GM20431 (cell line): Measurements from ENCODE around the gene DQX1.

Experiments used
- in situ Hi-C: fragments of 300-500 bp; cut with MseI, MboI; formaldehyde crosslinking; loops from one replicate; pipeline ENCODE4 v1.15.0; 2020; ENCODE audit warnings: low sequenced_read_pairs; ENCODE audit not compliant: unreplicated experiment

The DQX1 gene

GRCh38 chr2:74513605-74514367 lies 12.2 kb downstream of the DQX1 start:
- in situ Hi-C loops = no loop called here

DNA sequence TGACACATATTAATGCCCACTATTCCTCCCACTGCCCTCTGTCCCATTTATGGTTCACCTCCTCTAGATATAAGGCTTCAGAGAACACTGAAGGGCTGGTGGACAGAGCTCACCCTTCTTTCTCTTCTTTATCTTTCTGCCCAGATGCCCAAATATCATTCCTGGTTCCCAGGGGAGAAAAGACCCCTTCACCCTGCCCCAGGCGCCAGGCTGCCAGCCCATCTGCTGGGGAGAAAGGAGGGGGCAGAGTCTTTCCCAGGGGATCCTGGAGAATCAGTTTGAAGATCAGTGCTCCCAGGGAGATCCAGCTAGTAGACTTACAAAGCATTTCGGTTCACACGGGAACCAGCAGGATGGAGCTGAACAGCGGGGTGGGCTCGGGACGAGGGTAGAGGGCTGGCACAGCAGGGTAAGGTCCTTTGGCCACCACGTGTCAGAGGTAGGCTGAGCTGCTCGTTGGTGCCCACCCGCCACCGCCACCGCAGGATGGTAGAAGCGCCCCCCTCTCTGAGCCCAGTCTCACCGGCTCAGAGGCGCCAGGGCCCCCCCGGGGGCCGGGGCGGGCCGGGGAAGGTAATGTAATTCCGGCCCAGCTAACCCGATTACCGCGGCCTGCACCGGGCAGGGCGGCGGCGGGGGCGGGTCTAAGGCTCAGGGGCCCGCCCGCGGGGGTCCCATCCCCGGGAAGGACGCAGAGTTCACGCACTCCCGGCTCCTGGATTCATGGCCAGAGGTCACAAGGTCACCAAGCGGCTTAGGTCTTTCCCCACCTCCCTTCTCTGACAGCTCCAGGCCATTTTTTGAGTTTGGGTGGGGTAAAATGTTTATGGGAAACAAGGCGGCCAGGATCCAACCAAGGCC lies 13.1 kb downstream of the DQX1 start:
- in situ Hi-C loops = no loop called here

DNA sequence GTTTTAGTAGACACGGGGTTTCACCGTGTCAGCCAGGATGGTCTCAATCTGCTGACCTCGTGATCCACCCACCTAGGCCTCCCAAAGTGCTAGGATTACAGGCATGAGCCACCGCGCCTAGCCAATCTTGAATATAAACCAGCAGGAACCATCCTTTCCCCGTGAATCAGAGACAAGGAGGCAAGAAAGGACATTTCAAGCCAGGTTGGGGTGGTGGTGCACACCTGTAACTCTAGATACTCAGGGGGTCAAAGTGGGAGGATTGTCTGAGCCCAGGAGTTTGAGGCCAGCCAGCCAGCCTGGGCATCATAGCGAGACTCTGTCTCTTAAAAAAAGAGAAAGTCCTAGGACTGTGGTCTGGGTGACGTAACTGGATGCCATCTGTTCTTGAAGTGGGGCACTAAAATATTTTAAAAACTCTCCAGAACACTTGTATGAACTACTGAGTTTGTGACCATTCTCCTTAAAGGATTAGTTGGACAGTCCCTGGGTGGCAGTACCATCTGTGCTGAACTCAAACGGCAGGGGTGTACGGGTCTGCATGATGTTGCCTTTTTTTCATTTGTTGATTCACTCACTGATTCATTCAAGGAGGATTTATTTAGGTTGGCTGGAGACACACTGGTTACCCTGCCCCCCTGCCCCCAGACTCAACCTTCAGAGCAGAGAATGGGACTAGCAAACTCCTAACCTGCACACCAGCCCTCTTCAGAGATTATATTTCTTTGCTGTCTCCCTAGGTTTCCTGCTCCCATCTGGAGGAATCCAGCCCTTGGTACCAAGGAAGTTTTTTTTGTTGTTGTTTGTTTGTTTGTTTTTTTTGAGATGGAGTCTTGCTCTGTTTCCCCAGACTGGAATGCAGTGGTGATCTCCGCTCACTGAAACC lies 14.7 kb downstream of the DQX1 start:
- in situ Hi-C loops = no loop called here

GRCh38 chr2:74510272-74510671 lies 15.8 kb downstream of the DQX1 start:
- in situ Hi-C loops = no loop called here

GRCh38 chr2:74507926-74508520 lies 18.0 kb downstream of the DQX1 start:
- in situ Hi-C loops = no loop called here

GRCh38 chr2:74507145-74507925 lies 18.7 kb downstream of the DQX1 start, which contains the start of gene PCGF1:
Gene PCGF1, minus strand, starts transcription at chr2:74507695. Its CDS starts 27 bp downstream, at chr2:74507668.
- in situ Hi-C loops = no loop called here

DNA sequence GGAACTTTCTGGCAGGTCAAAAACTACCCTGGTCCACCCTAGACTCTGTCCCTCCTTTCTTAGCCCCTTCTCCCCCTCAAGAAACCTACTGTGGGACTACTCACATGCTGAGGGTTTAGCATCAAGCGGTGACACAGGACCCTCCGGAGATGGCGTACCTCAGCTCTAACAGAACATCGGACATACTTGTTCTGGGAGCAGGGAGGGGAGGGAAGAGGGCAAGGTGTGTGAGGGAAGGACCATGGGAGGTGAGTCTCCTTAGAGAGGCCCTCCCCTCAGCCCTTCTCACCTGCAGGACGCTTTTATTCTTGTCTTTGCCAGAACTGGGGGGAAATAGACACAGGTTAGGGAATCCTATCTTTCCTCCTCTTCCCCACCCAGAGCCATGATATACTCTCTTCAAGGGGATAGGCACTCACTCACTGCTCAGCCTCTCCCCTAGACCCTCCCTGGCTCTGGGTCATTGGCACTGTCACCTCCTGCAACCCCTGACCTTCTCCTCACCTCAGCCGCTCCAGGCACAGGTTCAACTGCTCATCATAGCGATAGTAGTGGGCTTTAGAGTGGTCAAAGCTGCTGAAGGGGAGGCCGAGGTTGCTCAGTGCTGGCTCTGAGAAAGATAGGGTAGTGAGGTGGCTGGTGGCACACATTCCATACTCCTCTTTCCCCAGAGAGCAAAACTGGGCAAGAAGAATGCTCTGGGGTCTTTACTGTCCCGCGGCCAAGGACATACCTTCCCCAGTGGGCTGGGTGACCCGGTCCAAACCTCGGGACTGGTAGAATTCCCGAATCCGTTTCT lies 20.4 kb downstream of the DQX1 start:
- in situ Hi-C loops = no loop called here

DNA sequence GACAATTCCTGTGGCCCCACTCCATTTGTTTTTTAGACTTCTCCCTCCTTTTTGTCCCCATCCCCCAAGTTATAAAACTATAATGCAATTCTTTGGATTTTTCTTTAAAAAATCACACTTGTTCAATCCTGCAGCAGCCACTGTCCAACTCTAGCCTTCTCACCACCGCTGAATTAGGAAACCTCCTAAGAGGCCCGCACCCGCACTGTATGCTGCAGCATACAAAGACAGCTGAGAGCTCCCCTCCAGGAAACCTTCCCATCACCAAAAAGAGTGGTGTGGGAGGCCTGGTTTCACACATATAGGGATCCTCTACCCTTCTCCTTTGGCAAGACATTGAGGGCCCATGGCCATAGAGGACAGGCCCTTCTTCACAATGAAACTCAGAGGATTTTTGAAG lies 21.4 kb downstream of the DQX1 start:
- in situ Hi-C loops = no loop called here

- in situ Hi-C loops = no loop called here
Observed at GRCh38 chr2:74503506-74504475, 22.2 kb downstream of the DQX1 start.

DNA sequence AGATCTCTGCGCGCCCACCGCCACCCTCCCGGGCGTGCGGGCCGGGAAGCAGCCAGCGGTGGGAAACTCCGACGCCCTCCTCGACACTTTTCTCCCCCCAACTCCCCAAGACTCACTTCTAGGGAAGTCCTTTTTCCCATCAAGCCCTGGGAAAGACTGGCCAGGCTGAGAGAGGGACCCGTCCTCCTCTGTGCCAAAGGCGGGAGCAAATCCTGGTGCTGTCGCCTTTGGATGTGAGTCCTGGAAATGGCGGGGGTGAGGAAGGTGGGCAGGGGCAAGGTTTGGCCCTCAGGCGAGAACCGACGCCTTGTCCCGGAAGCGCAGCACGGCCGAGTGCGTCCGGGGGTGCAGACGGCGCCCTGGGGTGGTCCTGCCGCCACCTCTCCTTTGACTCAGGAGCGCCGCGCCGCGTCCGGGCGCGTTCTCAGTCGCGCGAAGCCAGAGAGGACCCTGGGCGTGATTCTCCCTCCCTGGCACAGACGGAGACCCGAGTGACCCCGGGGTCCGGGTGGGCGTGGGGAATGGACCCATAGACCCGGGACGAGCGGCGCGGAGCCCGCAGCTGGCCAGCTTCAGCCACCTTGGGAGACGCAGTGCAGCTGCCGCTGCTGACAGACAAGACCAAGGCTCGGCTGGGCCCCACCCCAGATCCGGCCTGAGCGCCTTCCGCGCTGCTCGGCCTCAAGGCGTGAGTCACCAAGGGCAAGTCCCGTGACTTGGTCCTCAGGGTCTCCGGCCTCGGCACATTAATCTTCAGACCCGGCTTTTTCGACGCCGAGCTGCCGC lies 23.1 kb downstream of the DQX1 start:
- in situ Hi-C loops = no loop called here

GRCh38 chr2:74502147-74502719 lies 23.8 kb downstream of the DQX1 start:
- in situ Hi-C loops = no loop called here

DNA sequence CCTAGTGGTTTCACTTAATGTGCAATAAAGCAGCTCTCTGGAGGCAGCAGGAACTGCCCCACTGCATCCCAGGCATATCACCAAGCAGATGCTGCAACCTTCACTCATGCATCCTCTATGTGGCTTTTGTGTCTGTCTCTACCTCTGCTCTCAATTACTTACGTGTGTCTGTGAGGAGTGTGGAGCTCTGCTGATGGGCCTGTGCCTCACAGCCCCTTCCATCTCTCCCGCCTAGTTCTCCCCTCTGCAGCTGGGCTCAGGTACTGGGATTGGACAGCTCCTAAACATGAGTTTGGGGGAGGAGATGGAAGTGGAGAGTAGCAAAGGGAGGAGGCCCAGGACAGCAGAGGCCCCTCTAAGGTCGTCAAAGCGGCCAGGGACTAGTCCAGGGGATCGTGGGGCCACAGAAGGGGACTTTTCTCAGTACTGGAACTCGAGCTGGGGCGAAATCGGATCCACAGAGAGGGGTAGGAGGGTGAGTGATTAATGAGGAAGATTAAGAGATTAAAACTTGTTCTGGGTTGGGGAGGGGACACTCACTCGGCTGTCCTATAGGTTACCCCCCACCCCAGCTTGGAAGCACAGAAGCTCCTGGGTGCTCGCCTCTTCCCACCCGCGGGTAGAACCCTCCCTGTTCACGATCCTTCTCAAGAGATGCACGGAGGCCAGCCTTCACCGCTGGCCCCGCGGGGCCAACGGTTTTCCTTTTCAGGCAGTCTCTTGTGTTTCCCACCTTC lies 24.5 kb downstream of the DQX1 start:
- in situ Hi-C loops = no loop called here

DNA sequence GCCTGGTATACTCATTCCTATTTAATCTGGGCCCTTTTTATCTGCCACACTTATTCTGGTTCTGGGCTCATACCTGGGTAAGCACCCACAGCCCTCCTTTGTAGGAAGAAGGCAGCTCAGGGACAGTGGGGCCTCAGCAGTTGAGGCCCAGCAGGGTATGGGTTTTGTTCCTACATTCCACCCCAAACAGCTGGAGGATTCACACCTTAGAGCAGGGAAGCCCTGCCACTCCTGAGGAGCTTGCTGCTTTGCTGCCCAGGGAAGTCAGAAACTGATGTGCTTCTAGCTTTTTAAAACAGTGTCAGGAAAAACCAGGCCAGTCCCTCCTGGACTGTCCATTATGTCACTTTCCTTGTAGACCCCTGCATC lies 25.5 kb downstream of the DQX1 start:
- in situ Hi-C loops = no loop called here

DNA sequence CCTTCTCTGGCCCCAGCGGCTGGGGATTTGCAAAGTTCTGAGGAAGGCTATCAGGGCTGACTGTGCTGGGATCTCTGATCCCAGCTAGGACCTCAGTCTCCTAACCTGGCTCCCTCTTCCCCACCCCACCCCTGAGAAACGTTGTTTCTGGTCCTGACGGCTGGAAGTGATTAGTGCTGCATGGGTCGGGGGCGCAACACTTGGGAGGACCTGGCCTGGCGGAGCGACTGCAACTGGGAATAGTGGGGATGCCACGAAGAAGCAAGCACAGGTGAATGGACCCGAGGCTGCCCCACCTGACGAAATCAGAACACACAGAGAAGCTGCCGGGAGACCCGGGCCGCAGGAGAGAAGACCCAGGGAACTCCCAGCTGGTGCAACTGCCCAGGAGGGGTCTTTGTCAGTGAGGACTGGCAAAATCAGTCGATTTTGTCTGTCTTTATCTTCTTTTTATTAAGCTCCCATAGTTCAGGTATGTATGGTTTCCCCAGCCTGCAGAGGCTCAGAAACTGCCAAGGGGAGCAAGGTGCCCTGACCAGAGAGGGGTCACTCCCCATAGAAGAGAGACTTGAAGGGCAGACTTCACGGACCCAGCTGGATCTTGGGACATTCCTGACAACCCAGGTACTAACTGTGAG lies 26.0 kb downstream of the DQX1 start:
- in situ Hi-C loops = loop anchor here (25.0 kb wide), 1 partner anchor 87 kb away; no protein-coding TSS in a partner anchor
